Gastrocnemius medialis (tissue), 4 donors: ENCODE data around the gene LIN28A. TPM values are rescaled to one million over a fixed set of nuclear protein-coding genes. Genes with fewer than 3 reads are reported as not detected.

Experiments
- ATAC-seq, 2 donors: fragments of 150-250 bp; one replicate each; pipeline ENCODE4 v1.9.1; 2016
- DNase-seq, 2 donors: peaks; one replicate each; pipeline ENCODE4 v3.0.0-alpha.2; 2019
- H3K27ac ChIP-seq, 4 donors: fragments of 200-600 bp; sonication (generic); 1 replicate in 1 of 4; 2 replicates in 3 of 4; pipeline ENCODE4 v1.5.1; 2016 to 2018; ENCODE audit warnings: mild to moderate bottlenecking in 2 of 4, moderate library complexity in 1 of 4
- H3K27me3 ChIP-seq, 3 donors: fragments of 200-600 bp; sonication (generic) in 2 of 3; 1 replicate in 1 of 3; 2 replicates in 2 of 3; pipeline versions ENCODE4 v1.5.1 to v1.6.0; 2016 to 2019; ENCODE audit warnings: mild to moderate bottlenecking in 1 of 3, moderate library complexity in 1 of 3
- H3K36me3 ChIP-seq, 2 donors: fragments of 200-600 bp; sonication (generic) in 1 of 2; one replicate each; pipeline ENCODE4 v1.5.1; 2017 to 2018
- H3K4me1 ChIP-seq, 2 donors: fragments of 200-600 bp; sonication (generic) in 1 of 2; one replicate each; pipeline ENCODE4 v1.5.1; 2016 to 2017; ENCODE audit warnings: mild to moderate bottlenecking in 2 of 2
- H3K4me3 ChIP-seq, 4 donors: fragments of 200-600 bp; sonication (generic) in 3 of 4; 1 replicate in 1 of 4; 2 replicates in 3 of 4; pipeline ENCODE4 v1.5.1; 2016 to 2019; ENCODE audit warnings: mild to moderate bottlenecking in 2 of 4
- H3K9me3 ChIP-seq, 3 donors: fragments of 200-600 bp; sonication (generic) in 2 of 3; 1 replicate in 1 of 3; 2 replicates in 2 of 3; pipeline ENCODE4 v1.5.1; 2016 to 2019
- POLR2A ChIP-seq, 2 donors: fragments of 450-650 bp; IDR thresholded peaks; one replicate each; pipeline ENCODE4 v1.6.1; 2017; ENCODE audit warnings: antibody characterized with exemption in 2 of 2, mild to moderate bottlenecking in 2 of 2, moderate library complexity in 2 of 2
- in situ Hi-C, 4 donors: fragments of 200-750 bp; cut with MboI; loops; one replicate each; pipeline versions ENCODE4 v1.15.0 to v1.8.0; 2017; ENCODE audit warnings: low sequenced_read_pairs in 4 of 4
- intact Hi-C: fragments of 100-400 bp; cut with DNase I; formaldehyde crosslinking; loops from one replicate; pipeline ENCODE4 v1.15.1; 2023; ENCODE audit warnings: low total_unique reads
- total RNA-seq, 4 donors: library from RNA; depleted of rRNA; stranded (reverse); fragments of >200 nt; gene quantifications; one replicate each; pipeline versions ENCODE4 v1.1.0 to v1.2.3, GENCODE V29; 2016
- TF ChIP-seq, protein P1 (sequence below), 5 experiments: fragments of 450-650 bp in 3 of 5; fragments of 200-600 bp in 2 of 5; sonication (generic) in 2 of 5; IDR thresholded peaks in 4 of 5; conservative IDR thresholded peaks in 1 of 5; 1 replicate in 4 of 5; 2 replicates in 1 of 5; pipeline ENCODE4 v1.5.1; 2016 to 2019; ENCODE audit warnings: antibody characterized with exemption in 5 of 5, mild to moderate bottlenecking in 3 of 5, moderate library complexity in 3 of 5

LIN28A gene
- total RNA-seq, 4 donors from 2014 or later = not detected

DNA sequence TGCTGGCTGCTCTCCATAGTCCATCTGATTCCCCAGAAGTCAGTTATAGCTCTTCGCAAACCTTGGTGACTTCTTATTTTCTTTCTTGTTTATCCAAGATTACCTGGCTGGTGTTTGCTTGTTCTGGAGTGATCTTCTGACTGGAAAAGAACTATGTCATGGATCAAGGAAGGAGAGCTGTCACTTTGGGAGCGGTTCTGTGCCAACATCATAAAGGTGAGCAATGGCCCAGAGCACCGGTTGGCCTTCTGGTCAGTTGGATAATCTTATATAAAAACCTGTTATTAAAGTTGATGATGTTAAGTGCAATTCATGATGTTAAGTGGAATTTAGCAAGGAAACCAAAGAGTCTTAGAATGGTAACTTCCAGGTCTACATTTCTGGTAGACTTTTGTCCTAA, 22.2 kb downstream of the LIN28A start:
- no peak for ATAC-seq
- in situ Hi-C loops = no loop called here
- Histone ChIP-seq H3K4me3 (peak overlapping the region; percentile 67 to 79 (median 74)), H3K36me3 (peaks cover 0 to 36% of the 10 kb centered on the region in 2 donors), H3K27me3 (no peaks in the 10 kb centered on the region), H3K27ac (peak overlapping the region; percentile 82 to 89 (median 87)), H3K4me1 (peaks cover 13 to 16% of the 10 kb centered on the region in 2 donors), H3K9me3 (no peaks in the 10 kb centered on the region)
- intact Hi-C loops = loop anchor here (1.0 kb wide), 1 partner anchor 41 kb away; no protein-coding TSS in a partner anchor
- TF ChIP-seq POLR2A (IDR thresholded peaks at IDR 0.05) = no peak
- TF ChIP-seq, protein P1, sequence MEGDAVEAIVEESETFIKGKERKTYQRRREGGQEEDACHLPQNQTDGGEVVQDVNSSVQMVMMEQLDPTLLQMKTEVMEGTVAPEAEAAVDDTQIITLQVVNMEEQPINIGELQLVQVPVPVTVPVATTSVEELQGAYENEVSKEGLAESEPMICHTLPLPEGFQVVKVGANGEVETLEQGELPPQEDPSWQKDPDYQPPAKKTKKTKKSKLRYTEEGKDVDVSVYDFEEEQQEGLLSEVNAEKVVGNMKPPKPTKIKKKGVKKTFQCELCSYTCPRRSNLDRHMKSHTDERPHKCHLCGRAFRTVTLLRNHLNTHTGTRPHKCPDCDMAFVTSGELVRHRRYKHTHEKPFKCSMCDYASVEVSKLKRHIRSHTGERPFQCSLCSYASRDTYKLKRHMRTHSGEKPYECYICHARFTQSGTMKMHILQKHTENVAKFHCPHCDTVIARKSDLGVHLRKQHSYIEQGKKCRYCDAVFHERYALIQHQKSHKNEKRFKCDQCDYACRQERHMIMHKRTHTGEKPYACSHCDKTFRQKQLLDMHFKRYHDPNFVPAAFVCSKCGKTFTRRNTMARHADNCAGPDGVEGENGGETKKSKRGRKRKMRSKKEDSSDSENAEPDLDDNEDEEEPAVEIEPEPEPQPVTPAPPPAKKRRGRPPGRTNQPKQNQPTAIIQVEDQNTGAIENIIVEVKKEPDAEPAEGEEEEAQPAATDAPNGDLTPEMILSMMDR (IDR thresholded peaks at IDR 0.05 in 4 of 5, conservative IDR thresholded peaks at IDR 0.05 in 1 of 5) = no peak
- no peak for DNase-seq

DNA sequence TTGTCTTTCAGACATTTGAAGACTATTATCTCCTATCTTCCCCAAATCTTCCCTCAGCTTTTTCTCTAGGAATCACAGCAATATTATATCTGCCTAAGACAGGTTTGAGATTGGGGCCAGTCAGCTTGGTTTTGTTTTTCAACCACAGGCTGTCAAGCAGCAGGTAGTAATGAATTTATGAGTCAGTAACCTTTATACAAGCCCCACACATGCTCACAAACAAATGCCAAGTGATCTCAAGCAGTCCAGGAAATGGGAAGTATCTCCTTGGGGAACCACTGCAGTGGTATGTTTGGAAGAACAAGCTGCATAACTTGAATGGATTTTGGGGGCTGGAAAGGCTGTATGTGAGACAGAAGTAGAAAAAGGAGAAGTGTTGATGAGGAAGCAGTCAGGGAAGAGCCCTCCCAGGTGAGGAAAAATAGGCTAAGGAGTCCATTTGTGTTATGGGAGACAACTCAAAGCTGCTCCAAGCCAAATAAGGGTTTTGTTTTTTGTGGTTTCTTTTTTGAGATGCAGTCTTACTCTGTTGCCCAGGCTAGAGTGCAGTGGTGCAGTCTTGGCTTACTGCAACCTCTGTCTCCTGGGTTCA, 23.6 kb downstream of the LIN28A start:
- Histone ChIP-seq H3K27ac (no peak overlapping the region), H3K4me1 (peaks cover 13 to 16% of the 10 kb centered on the region in 2 donors), H3K27me3 (no peaks in the 10 kb centered on the region), H3K36me3 (peaks cover 1 to 50% of the 10 kb centered on the region in 2 donors), H3K9me3 (no peaks in the 10 kb centered on the region), H3K4me3 (no peak overlapping the region)
- intact Hi-C loops (no loop called here), in situ Hi-C loops (no loop called here)
- TF ChIP-seq POLR2A (IDR thresholded peaks at IDR 0.05) = no peak
- TF ChIP-seq, protein P1 (IDR thresholded peaks at IDR 0.05 in 4 of 5, conservative IDR thresholded peaks at IDR 0.05 in 1 of 5) = no peak
- ATAC-seq = no peak
- no peak for DNase-seq

GRCh38 chr1:26438041-26438440, 27.4 kb downstream of the LIN28A start:
- no peak for TF ChIP-seq POLR2A (IDR thresholded peaks at IDR 0.05)
- TF ChIP-seq, protein P1 (IDR thresholded peaks at IDR 0.05 in 4 of 5, conservative IDR thresholded peaks at IDR 0.05 in 1 of 5) = no peak
- Histone ChIP-seq H3K27ac (no peak overlapping the region), H3K9me3 (no peaks in the 10 kb centered on the region), H3K36me3 (peaks cover 4 to 87% of the 10 kb centered on the region in 2 donors), H3K4me1 (peaks cover under 1 to 6% of the 10 kb centered on the region in 2 donors), H3K4me3 (no peak overlapping the region), H3K27me3 (no peaks in the 10 kb centered on the region)
- in situ Hi-C loops (no loop called here), intact Hi-C loops (no loop called here)
- DNase-seq = no peak
- no peak for ATAC-seq

DNA sequence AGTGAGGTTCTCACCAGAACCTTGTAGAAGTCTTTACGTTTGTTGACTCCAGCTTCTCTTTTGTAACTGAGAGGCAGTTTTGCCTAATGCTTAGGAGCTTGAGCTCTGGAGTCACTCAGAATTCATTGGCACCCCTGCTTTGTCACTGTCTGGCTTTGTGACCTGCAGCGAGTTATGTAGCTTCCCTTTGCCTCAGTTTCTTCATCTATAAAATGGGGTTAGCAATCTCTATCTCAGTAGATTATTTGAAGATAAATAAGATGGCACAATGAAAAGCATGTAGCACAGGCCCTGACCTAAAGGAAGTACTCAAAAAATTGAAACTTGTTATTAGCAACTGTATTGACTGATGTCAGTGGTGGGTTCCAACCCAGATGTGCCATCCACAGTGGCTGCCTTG, 29.6 kb downstream of the LIN28A start:
- Histone ChIP-seq H3K9me3 (no peaks in the 10 kb centered on the region), H3K27ac (no peak overlapping the region), H3K27me3 (no peaks in the 10 kb centered on the region), H3K4me1 (no peaks in the 10 kb centered on the region), H3K36me3 (peaks cover 4 to 97% of the 10 kb centered on the region in 2 donors), H3K4me3 (no peak overlapping the region)
- ATAC-seq (no peak), DNase-seq (no peak)
- TF ChIP-seq, protein P1 (IDR thresholded peaks at IDR 0.05 in 4 of 5, conservative IDR thresholded peaks at IDR 0.05 in 1 of 5) = no peak
- TF ChIP-seq POLR2A (IDR thresholded peaks at IDR 0.05) = no peak
- in situ Hi-C loops = no loop called here
- intact Hi-C loops = no loop called here

GRCh38 chr1:26449868-26450267, 39.3 kb downstream of the LIN28A start:
- DNase-seq (no peak), ATAC-seq (no peak)
- Histone ChIP-seq H3K4me1 (no peaks in the 10 kb centered on the region), H3K27ac (no peak overlapping the region), H3K27me3 (no peaks in the 10 kb centered on the region), H3K4me3 (no peak overlapping the region), H3K9me3 (no peaks in the 10 kb centered on the region), H3K36me3 (peaks cover 0 to 79% of the 10 kb centered on the region in 2 donors)
- intact Hi-C loops = no loop called here
- TF ChIP-seq, protein P1 (IDR thresholded peaks at IDR 0.05 in 4 of 5, conservative IDR thresholded peaks at IDR 0.05 in 1 of 5) = no peak
- TF ChIP-seq POLR2A (IDR thresholded peaks at IDR 0.05) = no peak
- in situ Hi-C loops = no loop called here
